ENCODE results near the gene INAFM2. TPM values are rescaled to one million over a fixed set of nuclear protein-coding genes. Genes with fewer than 3 reads are reported as not detected.
A peak's percentile ranks its signal among the peaks of the same experiment; 100 is the strongest.

Gene INAFM2
- total and polyA plus RNA-seq, 9 of the 15 experiments (the other 6 are each of a cell fraction or from before 2014, with no cell fraction given) = 11.8 to 43.1 (median 27.2) TPM

DNA sequence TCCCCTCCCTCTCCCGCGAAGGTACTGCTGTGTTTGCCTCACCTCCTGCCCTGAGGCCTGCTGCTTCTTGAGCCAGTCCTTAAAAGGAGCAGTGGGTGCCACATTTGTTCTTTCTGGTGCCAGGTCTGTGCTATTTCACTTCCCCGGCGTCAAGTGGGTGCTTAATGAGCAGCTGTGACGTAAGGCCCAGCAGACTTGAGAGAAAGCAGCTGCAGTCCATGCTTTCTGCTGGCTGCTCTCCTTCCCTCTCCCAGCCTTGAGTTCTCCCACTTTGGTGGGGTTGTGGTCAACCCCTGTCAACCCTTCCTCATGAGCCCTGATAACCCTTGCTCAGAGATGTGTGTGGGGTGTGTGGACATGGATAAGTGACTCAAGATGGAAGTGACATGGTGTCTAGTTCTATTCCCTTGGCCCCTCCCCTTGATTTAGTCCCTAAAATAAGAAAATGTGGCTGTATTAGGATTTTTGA is 6.9 kb downstream of the INAFM2 start (continued):
- TF ChIP-seq, protein P1, sequence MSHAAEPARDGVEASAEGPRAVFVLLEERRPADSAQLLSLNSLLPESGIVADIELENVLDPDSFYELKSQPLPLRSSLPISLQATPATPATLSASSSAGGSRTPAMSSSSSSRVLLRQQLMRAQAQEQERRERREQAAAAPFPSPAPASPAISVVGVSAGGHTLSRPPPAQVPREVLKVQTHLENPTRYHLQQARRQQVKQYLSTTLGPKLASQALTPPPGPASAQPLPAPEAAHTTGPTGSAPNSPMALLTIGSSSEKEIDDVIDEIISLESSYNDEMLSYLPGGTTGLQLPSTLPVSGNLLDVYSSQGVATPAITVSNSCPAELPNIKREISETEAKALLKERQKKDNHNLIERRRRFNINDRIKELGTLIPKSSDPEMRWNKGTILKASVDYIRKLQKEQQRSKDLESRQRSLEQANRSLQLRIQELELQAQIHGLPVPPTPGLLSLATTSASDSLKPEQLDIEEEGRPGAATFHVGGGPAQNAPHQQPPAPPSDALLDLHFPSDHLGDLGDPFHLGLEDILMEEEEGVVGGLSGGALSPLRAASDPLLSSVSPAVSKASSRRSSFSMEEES (CRISPR knock-in tag; IDR thresholded peaks at IDR 0.05) = no peak
- TF ChIP-seq MYC (IDR thresholded peaks at IDR 0.05; ENCODE audit: low read depth, low read length) (no peak), MYC (CRISPR knock-in tag; IDR thresholded peaks at IDR 0.05; ENCODE audit: borderline replicate concordance, low read depth) (no peak), SETDB1 (IDR thresholded peaks at IDR 0.05; ENCODE audit: low read length) (no peak), ZZZ3 (IDR thresholded peaks at IDR 0.05) (no peak), NCOA4 (IDR thresholded peaks at IDR 0.05; ENCODE audit: partially characterized antibody) (no peak), RB1 (IDR thresholded peaks at IDR 0.05; ENCODE audit: low read depth) (no peak), TFAP4 (CRISPR knock-in tag; IDR thresholded peaks at IDR 0.05; ENCODE audit: borderline replicate concordance) (peak; percentile 89), KDM2B (CRISPR knock-in tag; IDR thresholded peaks at IDR 0.05) (no peak), HMG20A (CRISPR knock-in tag; conservative IDR thresholded peaks at IDR 0.05) (no peak), TSHZ1 (CRISPR knock-in tag; IDR thresholded peaks at IDR 0.05) (no peak), MTA1 (IDR thresholded peaks at IDR 0.05; ENCODE audit: borderline replicate concordance) (0 out of 2 replicates have a peak, but pooled peaks have one; percentile 31), IRF1 (CRISPR knock-in tag; IDR thresholded peaks at IDR 0.05; ENCODE audit: borderline replicate concordance) (no peak), GATAD2A (IDR thresholded peaks at IDR 0.05) (no peak)
- TF ChIP-seq, protein P2, sequence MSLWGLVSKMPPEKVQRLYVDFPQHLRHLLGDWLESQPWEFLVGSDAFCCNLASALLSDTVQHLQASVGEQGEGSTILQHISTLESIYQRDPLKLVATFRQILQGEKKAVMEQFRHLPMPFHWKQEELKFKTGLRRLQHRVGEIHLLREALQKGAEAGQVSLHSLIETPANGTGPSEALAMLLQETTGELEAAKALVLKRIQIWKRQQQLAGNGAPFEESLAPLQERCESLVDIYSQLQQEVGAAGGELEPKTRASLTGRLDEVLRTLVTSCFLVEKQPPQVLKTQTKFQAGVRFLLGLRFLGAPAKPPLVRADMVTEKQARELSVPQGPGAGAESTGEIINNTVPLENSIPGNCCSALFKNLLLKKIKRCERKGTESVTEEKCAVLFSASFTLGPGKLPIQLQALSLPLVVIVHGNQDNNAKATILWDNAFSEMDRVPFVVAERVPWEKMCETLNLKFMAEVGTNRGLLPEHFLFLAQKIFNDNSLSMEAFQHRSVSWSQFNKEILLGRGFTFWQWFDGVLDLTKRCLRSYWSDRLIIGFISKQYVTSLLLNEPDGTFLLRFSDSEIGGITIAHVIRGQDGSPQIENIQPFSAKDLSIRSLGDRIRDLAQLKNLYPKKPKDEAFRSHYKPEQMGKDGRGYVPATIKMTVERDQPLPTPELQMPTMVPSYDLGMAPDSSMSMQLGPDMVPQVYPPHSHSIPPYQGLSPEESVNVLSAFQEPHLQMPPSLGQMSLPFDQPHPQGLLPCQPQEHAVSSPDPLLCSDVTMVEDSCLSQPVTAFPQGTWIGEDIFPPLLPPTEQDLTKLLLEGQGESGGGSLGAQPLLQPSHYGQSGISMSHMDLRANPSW (CRISPR knock-in tag; IDR thresholded peaks at IDR 0.05) = no peak
- TF ChIP-seq, protein P3, sequence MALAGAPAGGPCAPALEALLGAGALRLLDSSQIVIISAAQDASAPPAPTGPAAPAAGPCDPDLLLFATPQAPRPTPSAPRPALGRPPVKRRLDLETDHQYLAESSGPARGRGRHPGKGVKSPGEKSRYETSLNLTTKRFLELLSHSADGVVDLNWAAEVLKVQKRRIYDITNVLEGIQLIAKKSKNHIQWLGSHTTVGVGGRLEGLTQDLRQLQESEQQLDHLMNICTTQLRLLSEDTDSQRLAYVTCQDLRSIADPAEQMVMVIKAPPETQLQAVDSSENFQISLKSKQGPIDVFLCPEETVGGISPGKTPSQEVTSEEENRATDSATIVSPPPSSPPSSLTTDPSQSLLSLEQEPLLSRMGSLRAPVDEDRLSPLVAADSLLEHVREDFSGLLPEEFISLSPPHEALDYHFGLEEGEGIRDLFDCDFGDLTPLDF (CRISPR knock-in tag; IDR thresholded peaks at IDR 0.05) = no peak

All from K562 (cell line).